HG03558 (cell line): ENCODE results near the gene PDE4D.

ENCODE experiments used
- ATAC-seq: cut with Tn5 transposase; IDR thresholded peaks from one replicate; pipeline ENCODE4 v1.9.1; 2021; ENCODE audit warnings: moderate number of reproducible peaks; ENCODE audit not compliant: unreplicated experiment; ENCODE audit errors: extremely low read depth

The PDE4D gene

GRCh38 chr5:58922461-58923171 is 970.9 kb downstream of the PDE4D start:
- no peak for ATAC-seq

GRCh38 chr5:58921159-58921558 is 972.4 kb downstream of the PDE4D start:
- no peak for ATAC-seq

- ATAC-seq, result no peak
Measured at GRCh38 chr5:58919833-58920232, 973.7 kb downstream of the PDE4D start.
